ENCODE measurements around the gene WNT2B. TPM values are rescaled to one million over a fixed set of nuclear protein-coding genes. Genes with fewer than 3 reads are reported as not detected.

Gene WNT2B
- total and polyA plus RNA-seq, 2 of the 8 experiments (the other 6 are each of a cell fraction or from before 2014, with no cell fraction given), result 0.33 to 2.0 TPM

- peak; percentile 80 for TF ChIP-seq EZH2 (IDR thresholded peaks at IDR 0.05; ENCODE audit: low read depth, low read length, severe bottlenecking)
- TF ChIP-seq SP2 (IDR thresholded peaks at IDR 0.05; ENCODE audit: low read length), result no peak
- TF ChIP-seq JUN (IDR thresholded peaks at IDR 0.05; ENCODE audit: low read depth, low read length), result no peak
- peak; percentile 88 for TF ChIP-seq SUZ12 (IDR thresholded peaks at IDR 0.05; ENCODE audit: low read length)
- TF ChIP-seq CHD1 (IDR thresholded peaks at IDR 0.05; ENCODE audit: low read depth, low read length), result no peak
- TF ChIP-seq SRF (IDR thresholded peaks at IDR 0.05; ENCODE audit: low read depth, low read length), result no peak
- TF ChIP-seq KDM1A (IDR thresholded peaks at IDR 0.05; ENCODE audit: borderline replicate concordance, low read length), result no peak
- no peak for TF ChIP-seq NRF1 (IDR thresholded peaks at IDR 0.05; ENCODE audit: low read depth, low read length)
- no peak for TF ChIP-seq RXRA (IDR thresholded peaks at IDR 0.05; ENCODE audit: insufficient read depth, low read depth, low read length)
- TF ChIP-seq TBP (IDR thresholded peaks at IDR 0.05; ENCODE audit: low read depth, low read length), result peak; percentile 39; the same call in 1 of the 2 replicates
- no peak for TF ChIP-seq POLR2A (IDR thresholded peaks at IDR 0.05; ENCODE audit: control extremely low read depth in 1 of 2, low read depth in 2 of 2, low read length in 2 of 2)
- no peak for TF ChIP-seq CHD2 (IDR thresholded peaks at IDR 0.05; ENCODE audit: low read length)
- no peak for TF ChIP-seq TAF7 (optimal IDR thresholded peaks at IDR 0.05; ENCODE audit: borderline replicate concordance, low read depth, low read length)
- no peak for TF ChIP-seq CBX8 (IDR thresholded peaks at IDR 0.05; ENCODE audit: borderline replicate concordance, low read depth, low read length)
- TF ChIP-seq GTF2F1 (IDR thresholded peaks at IDR 0.05; ENCODE audit: borderline replicate concordance, low read depth, low read length), result no peak
- TF ChIP-seq SP1 (IDR thresholded peaks at IDR 0.05; ENCODE audit: low read depth, low read length), result no peak
- TF ChIP-seq CEBPB (IDR thresholded peaks at IDR 0.05; ENCODE audit: low read depth, low read length), result no peak
- no peak for TF ChIP-seq USF2 (IDR thresholded peaks at IDR 0.05; ENCODE audit: low read length)
- TF ChIP-seq TAF1 (IDR thresholded peaks at IDR 0.05; ENCODE audit: low read depth, low read length), result no peak
- TF ChIP-seq EGR1 (IDR thresholded peaks at IDR 0.05; ENCODE audit: borderline replicate concordance, low read depth, low read length), result no peak
- TF ChIP-seq, protein P1, sequence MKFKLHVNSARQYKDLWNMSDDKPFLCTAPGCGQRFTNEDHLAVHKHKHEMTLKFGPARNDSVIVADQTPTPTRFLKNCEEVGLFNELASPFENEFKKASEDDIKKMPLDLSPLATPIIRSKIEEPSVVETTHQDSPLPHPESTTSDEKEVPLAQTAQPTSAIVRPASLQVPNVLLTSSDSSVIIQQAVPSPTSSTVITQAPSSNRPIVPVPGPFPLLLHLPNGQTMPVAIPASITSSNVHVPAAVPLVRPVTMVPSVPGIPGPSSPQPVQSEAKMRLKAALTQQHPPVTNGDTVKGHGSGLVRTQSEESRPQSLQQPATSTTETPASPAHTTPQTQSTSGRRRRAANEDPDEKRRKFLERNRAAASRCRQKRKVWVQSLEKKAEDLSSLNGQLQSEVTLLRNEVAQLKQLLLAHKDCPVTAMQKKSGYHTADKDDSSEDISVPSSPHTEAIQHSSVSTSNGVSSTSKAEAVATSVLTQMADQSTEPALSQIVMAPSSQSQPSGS (IDR thresholded peaks at IDR 0.05; ENCODE audit: low read length), result no peak
Measured at GRCh38 chr1:112501810-112502641, 6.7 kb upstream of the WNT2B start (continued).
